CD4-positive, alpha-beta T cell (primary cell): ENCODE results near the gene PITPNM3. TPM values are rescaled to one million over a fixed set of nuclear protein-coding genes. Genes with fewer than 3 reads are reported as not detected.

ENCODE experiments used
- ATAC-seq: fragments of 200-7000 bp; cut with Tn5 transposase; one replicate; pipeline ENCODE4 v1.10.0; 2022; ENCODE audit warnings: mild to moderate bottlenecking; ENCODE audit not compliant: poor library complexity
- CTCF ChIA-PET: fragments of 350-600 bp; sonication (Branson Sonifier 250); formaldehyde crosslinking; loops from one replicate; lab custom pipeline; 2021; ENCODE audit warnings: antibody characterized with exemption, inconsistent platforms; lab: Charles Lee
- POLR2A ChIA-PET: fragments of 350-600 bp; sonication (Branson Sonifier 250); formaldehyde crosslinking; loops from one replicate; lab custom pipeline; 2021; ENCODE audit warnings: antibody characterized with exemption, inconsistent platforms; lab: Charles Lee
- DNase-seq, 14 experiments: peaks; one replicate each; pipeline ENCODE4 v3.0.0-alpha.2; 2013 to 2020; ENCODE audit warnings: mixed read lengths in 2 of 14
- H3K27ac ChIP-seq, 2 donors: one replicate each; pipeline versions ENCODE4 v1.5.1 to v1.7.0; 2013; ENCODE audit warnings: low read length in 2 of 2, low read depth in 1 of 2, mild to moderate bottlenecking in 1 of 2
- H3K27me3 ChIP-seq, 2 experiments: 1 replicate in 1 of 2; 2 replicates in 1 of 2; pipeline versions ENCODE4 v1.6.1 to v1.7.0; 2013; ENCODE audit warnings: low read length in 2 of 2, control low read depth in 1 of 2, mild to moderate bottlenecking in 1 of 2, moderate library complexity in 1 of 2; ENCODE audit not compliant: insufficient read depth in 2 of 2, control insufficient read depth in 1 of 2
- H3K36me3 ChIP-seq: one replicate; pipeline ENCODE4 v1.6.1; 2013; ENCODE audit warnings: low read length, control low read depth; ENCODE audit not compliant: insufficient read depth
- H3K4me1 ChIP-seq: one replicate; pipeline ENCODE4 v1.6.1; 2013; ENCODE audit warnings: low read length, control low read depth; ENCODE audit not compliant: insufficient read depth
- H3K4me3 ChIP-seq: one replicate; pipeline ENCODE4 v1.5.1; 2013; ENCODE audit warnings: mild to moderate bottlenecking, low read length, moderate library complexity
- H3K9me3 ChIP-seq, 2 experiments: 1 replicate in 1 of 2; 2 replicates in 1 of 2; pipeline versions ENCODE4 v1.6.1 to v1.7.0; 2013; ENCODE audit warnings: low read length in 2 of 2, mild to moderate bottlenecking in 2 of 2, control low read depth in 1 of 2, moderate library complexity in 1 of 2; ENCODE audit not compliant: control insufficient read depth in 1 of 2, insufficient read depth in 1 of 2
- H3K27ac Mint-ChIP-seq: one replicate; pipeline ENCODE4 v1.8.0; 2020; ENCODE audit warnings: mixed read lengths
- H3K27me3 Mint-ChIP-seq: one replicate; pipeline ENCODE4 v1.8.0; 2021; ENCODE audit warnings: mixed read lengths
- H3K36me3 Mint-ChIP-seq: one replicate; pipeline ENCODE4 v1.8.0; 2021; ENCODE audit warnings: low read depth, mixed read lengths
- H3K4me1 Mint-ChIP-seq: one replicate; pipeline ENCODE4 v1.8.0; 2021; ENCODE audit warnings: low read depth, mixed read lengths
- H3K4me3 Mint-ChIP-seq: one replicate; pipeline ENCODE4 v1.8.0; 2020; ENCODE audit warnings: mild to moderate bottlenecking, mixed read lengths
- H3K9me3 Mint-ChIP-seq: one replicate; pipeline ENCODE4 v1.8.0; 2020; ENCODE audit warnings: mixed read lengths
- CTCF ChIP-seq: fragments of 200-600 bp; IDR thresholded peaks from one replicate; pipeline ENCODE4 v1.8.0; 2022; ENCODE audit warnings: antibody characterized with exemption, mild to moderate bottlenecking
- intact Hi-C, 2 experiments: fragments of 100-400 bp; cut with DNase I in 1 of 2; cut with micrococcal nuclease in 1 of 2; formaldehyde crosslinking; loops; one replicate each; pipeline versions ENCODE4 v1.15.1 to v1.9.0; 2023 to 2025; cut with DNase I, micrococcal nuclease
- total RNA-seq, 174 experiments: library from RNA in 2 of 174; stranded (reverse) in 2 of 174; gene quantifications; one replicate each; pipeline ENCODE4 v1.2.3 and lab custom pipeline; 2021 to 2026

The PITPNM3 gene
- total RNA-seq, 2 experiments from 2014 or later, result 0.34 to 0.41 TPM

- TF ChIP-seq CTCF, result no peak
- DNase-seq, result peak in 9 of 14 experiments; percentile 14 to 49 (median 16)
- Mint-ChIP-seq H3K27ac (no peak overlapping the region), H3K4me3 (no peak overlapping the region), H3K4me1 (no peaks in the 10 kb centered on the region), H3K27me3 (peaks cover 39% of the 10 kb centered on the region), H3K9me3 (no peaks in the 10 kb centered on the region), H3K36me3 (no peaks in the 10 kb centered on the region)
- Histone ChIP-seq H3K4me1 (peaks cover 9% of the 10 kb centered on the region), H3K27me3 (peaks cover 0 to 5% of the 10 kb centered on the region in 2 experiments), H3K36me3 (no peaks in the 10 kb centered on the region), H3K27ac (no peak overlapping the region), H3K4me3 (no peak overlapping the region), H3K9me3 (no peaks in the 10 kb centered on the region)
- intact Hi-C loops, result loop anchor here (5.0 to 10.0 kb wide), 3 partner anchors 975 to 1175 kb away; no protein-coding TSS in a partner anchor
- CTCF ChIA-PET, result no interaction called here
- ATAC-seq, result peak; percentile 44
- POLR2A ChIA-PET, result no interaction called here
Observed at GRCh38 chr17:6420173-6420641, 136.1 kb downstream of the PITPNM3 start.

GRCh38 chr17:6415616-6416015 lies 140.7 kb downstream of the PITPNM3 start:
- POLR2A ChIA-PET, result no interaction called here
- H3K9me3 Mint-ChIP-seq, result no peaks in the 10 kb centered on the region
- no peaks in the 10 kb centered on the region for H3K36me3 Mint-ChIP-seq
- peaks cover 2% of the 10 kb centered on the region for H3K4me1 ChIP-seq
- no peaks in the 10 kb centered on the region for H3K4me1 Mint-ChIP-seq
- H3K9me3 ChIP-seq, result peaks cover 0 to 8% of the 10 kb centered on the region in 2 experiments
- ATAC-seq, result no peak
- intact Hi-C loops, result no loop called here
- H3K27me3 Mint-ChIP-seq, result peaks cover 21% of the 10 kb centered on the region
- CTCF ChIA-PET, result no interaction called here
- TF ChIP-seq CTCF, result no peak
- no peak overlapping the region for H3K4me3 Mint-ChIP-seq
- no peaks in the 10 kb centered on the region for H3K36me3 ChIP-seq
- no peak overlapping the region for H3K27ac ChIP-seq
- H3K4me3 ChIP-seq, result no peak overlapping the region
- no peak overlapping the region for H3K27ac Mint-ChIP-seq
- H3K27me3 ChIP-seq, result no peaks in the 10 kb centered on the region
- no peak for DNase-seq

GRCh38 chr17:6413065-6413464 lies 143.3 kb downstream of the PITPNM3 start:
- no peak for TF ChIP-seq CTCF
- Histone ChIP-seq H3K27ac (no peak overlapping the region), H3K4me1 (peaks cover 2% of the 10 kb centered on the region), H3K27me3 (peaks cover 0 to 4% of the 10 kb centered on the region in 2 experiments), H3K4me3 (no peak overlapping the region), H3K36me3 (no peaks in the 10 kb centered on the region), H3K9me3 (peaks cover 0 to 12% of the 10 kb centered on the region in 2 experiments)
- Mint-ChIP-seq H3K4me1 (no peaks in the 10 kb centered on the region), H3K9me3 (no peaks in the 10 kb centered on the region), H3K36me3 (no peaks in the 10 kb centered on the region), H3K27me3 (peaks cover 12% of the 10 kb centered on the region), H3K27ac (no peak overlapping the region), H3K4me3 (no peak overlapping the region)
- CTCF ChIA-PET, result no interaction called here
- POLR2A ChIA-PET, result no interaction called here
- intact Hi-C loops, result no loop called here
- ATAC-seq (no peak), DNase-seq (peak in 1 of 14 experiments; percentile 18)
